ENCODE measurements around the gene ATP5F1C.
"Not testable (repeated sequence)": the region's sequence is repeated elsewhere in the genome, so short reads cannot be mapped to it uniquely, and the experiment has no call there.

Gene ATP5F1C

DNA sequence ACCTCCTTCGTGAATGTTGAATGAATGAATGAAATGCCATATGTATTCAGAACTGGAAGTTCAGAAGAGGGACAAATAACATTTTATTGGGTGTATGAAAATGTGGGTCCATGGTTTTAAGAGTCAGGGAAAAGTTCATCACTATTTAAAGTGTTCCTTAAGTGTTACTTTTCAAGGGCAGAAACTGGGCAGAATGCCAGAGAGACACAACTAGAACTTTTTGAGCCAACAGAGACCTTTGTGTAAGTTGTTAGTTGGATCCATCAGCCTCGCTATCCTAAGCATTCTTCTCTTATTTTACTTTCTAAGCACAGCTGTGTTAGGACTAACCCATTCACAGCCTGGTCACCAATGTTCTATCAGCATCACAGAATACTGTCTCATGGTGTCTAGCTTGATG, 16.8 kb downstream of the ATP5F1C start:
- Histone ChIP-seq H3K27me3 (ENCODE audit: insufficient read depth, poor library complexity, severe bottlenecking) (no peaks in the 10 kb centered on the region), H3K4me3 (ENCODE audit: severe bottlenecking) (no peak overlapping the region), H3K36me3 (ENCODE audit: low read depth) (peaks cover 76% of the 10 kb centered on the region), H3K4me1 (ENCODE audit: insufficient read depth, poor library complexity, severe bottlenecking) (no peaks in the 10 kb centered on the region), H3K27ac (ENCODE audit: poor library complexity, severe bottlenecking) (no peak overlapping the region), H3K9me3 (ENCODE audit: severe bottlenecking) (no peaks in the 10 kb centered on the region)
- no peak for ATAC-seq (ENCODE audit: low read depth)
- TF ChIP-seq, protein P1, sequence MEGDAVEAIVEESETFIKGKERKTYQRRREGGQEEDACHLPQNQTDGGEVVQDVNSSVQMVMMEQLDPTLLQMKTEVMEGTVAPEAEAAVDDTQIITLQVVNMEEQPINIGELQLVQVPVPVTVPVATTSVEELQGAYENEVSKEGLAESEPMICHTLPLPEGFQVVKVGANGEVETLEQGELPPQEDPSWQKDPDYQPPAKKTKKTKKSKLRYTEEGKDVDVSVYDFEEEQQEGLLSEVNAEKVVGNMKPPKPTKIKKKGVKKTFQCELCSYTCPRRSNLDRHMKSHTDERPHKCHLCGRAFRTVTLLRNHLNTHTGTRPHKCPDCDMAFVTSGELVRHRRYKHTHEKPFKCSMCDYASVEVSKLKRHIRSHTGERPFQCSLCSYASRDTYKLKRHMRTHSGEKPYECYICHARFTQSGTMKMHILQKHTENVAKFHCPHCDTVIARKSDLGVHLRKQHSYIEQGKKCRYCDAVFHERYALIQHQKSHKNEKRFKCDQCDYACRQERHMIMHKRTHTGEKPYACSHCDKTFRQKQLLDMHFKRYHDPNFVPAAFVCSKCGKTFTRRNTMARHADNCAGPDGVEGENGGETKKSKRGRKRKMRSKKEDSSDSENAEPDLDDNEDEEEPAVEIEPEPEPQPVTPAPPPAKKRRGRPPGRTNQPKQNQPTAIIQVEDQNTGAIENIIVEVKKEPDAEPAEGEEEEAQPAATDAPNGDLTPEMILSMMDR (IDR thresholded peaks at IDR 0.05; ENCODE audit: poor library complexity, severe bottlenecking), result no peak
- no peak for DNase-seq (ENCODE audit: low spot score)

DNA sequence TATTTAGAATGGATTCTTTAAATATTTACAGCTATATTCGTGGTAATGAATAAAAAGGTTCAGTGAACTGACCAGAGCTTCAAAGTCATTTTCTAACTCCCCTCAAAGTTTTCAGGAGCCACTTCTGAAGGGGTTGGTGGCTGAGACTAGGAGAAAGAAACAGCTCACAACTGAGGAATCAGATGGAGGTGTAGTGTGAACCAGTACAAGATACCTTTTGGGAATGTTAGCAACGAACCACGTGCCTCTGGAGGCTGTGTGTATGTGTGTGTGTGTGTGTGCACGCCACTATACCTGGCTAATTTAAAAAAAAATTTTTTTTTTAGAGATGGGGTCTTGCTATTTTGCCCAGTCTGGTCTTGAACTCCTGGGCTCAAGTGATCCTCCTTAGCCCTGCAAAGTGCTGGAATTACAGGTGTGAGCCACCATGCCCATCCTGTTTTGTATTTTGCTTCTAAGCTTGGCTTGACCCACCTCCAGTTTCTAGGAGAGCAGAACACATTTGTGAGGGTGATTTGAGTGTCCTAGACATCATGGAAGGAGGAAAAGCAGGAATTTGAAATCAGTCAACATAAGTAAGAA, 20.8 kb downstream of the ATP5F1C start:
- no peaks in the 10 kb centered on the region for H3K27me3 ChIP-seq (ENCODE audit: insufficient read depth, poor library complexity, severe bottlenecking)
- peaks cover 37% of the 10 kb centered on the region for H3K36me3 ChIP-seq (ENCODE audit: low read depth)
- H3K4me1 ChIP-seq (ENCODE audit: insufficient read depth, poor library complexity, severe bottlenecking), result no peaks in the 10 kb centered on the region
- TF ChIP-seq, protein P1 (IDR thresholded peaks at IDR 0.05; ENCODE audit: poor library complexity, severe bottlenecking), result no peak
- ATAC-seq (ENCODE audit: low read depth) (no peak), DNase-seq (ENCODE audit: low spot score) (no peak)
- no peaks in the 10 kb centered on the region for H3K9me3 ChIP-seq (ENCODE audit: severe bottlenecking)
- H3K4me3 ChIP-seq (ENCODE audit: severe bottlenecking), result no peak overlapping the region
- no peak overlapping the region for H3K27ac ChIP-seq (ENCODE audit: poor library complexity, severe bottlenecking)

DNA sequence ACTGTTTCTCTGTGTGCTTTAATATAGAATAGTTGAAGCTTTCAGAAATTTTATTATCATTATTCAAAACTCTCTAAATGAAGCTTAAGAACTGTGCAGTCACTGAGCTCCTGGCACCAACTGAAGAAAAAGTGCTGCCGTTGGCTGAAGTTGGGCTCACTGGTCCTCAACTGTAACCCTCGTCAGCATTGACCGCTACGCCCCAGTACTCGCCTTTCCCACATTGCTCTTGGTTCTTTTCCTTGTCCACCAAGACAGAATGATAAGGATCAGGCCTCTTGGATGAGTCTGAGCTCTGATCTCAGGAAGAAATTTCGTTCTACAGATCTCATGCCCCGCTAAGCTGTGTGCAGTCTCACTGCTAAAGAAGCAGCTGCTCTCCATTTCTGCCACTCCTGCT, 22.5 kb downstream of the ATP5F1C start:
- TF ChIP-seq, protein P1 (IDR thresholded peaks at IDR 0.05; ENCODE audit: poor library complexity, severe bottlenecking), result no peak
- Histone ChIP-seq H3K27ac (ENCODE audit: poor library complexity, severe bottlenecking) (no peak overlapping the region), H3K4me1 (ENCODE audit: insufficient read depth, poor library complexity, severe bottlenecking) (no peaks in the 10 kb centered on the region), H3K4me3 (ENCODE audit: severe bottlenecking) (no peak overlapping the region), H3K27me3 (ENCODE audit: insufficient read depth, poor library complexity, severe bottlenecking) (no peaks in the 10 kb centered on the region), H3K36me3 (ENCODE audit: low read depth) (peaks cover 21% of the 10 kb centered on the region), H3K9me3 (ENCODE audit: severe bottlenecking) (no peaks in the 10 kb centered on the region)
- DNase-seq (ENCODE audit: low spot score), result no peak
- no peak for ATAC-seq (ENCODE audit: low read depth)

DNA sequence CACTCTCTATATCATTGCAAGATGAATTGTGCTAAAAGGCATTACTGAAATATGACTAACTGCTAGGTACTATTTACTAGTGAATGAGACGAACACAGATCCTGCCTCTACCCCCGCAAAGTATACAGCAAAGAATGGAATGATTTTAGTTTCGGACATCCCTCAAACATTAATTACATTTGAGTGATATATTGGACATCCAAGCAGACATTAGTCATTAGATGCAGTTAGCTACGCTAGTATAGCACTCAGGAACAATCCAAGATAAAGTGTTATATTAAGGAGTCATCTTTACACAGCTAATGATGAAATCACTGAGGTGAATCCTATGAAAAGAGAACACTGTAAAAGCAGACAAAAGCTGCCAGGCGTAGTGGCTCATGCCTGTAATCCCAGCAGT, 23.0 kb downstream of the ATP5F1C start:
- Histone ChIP-seq H3K27ac (ENCODE audit: poor library complexity, severe bottlenecking) (no peak overlapping the region), H3K27me3 (ENCODE audit: insufficient read depth, poor library complexity, severe bottlenecking) (no peaks in the 10 kb centered on the region), H3K4me1 (ENCODE audit: insufficient read depth, poor library complexity, severe bottlenecking) (no peaks in the 10 kb centered on the region), H3K4me3 (ENCODE audit: severe bottlenecking) (no peak overlapping the region), H3K36me3 (ENCODE audit: low read depth) (peaks cover 19% of the 10 kb centered on the region), H3K9me3 (ENCODE audit: severe bottlenecking) (no peaks in the 10 kb centered on the region)
- no peak for DNase-seq (ENCODE audit: low spot score)
- TF ChIP-seq, protein P1 (IDR thresholded peaks at IDR 0.05; ENCODE audit: poor library complexity, severe bottlenecking), result no peak
- peak; percentile 51; the same call in 2 of the 3 replicates for ATAC-seq (ENCODE audit: low read depth)

DNA sequence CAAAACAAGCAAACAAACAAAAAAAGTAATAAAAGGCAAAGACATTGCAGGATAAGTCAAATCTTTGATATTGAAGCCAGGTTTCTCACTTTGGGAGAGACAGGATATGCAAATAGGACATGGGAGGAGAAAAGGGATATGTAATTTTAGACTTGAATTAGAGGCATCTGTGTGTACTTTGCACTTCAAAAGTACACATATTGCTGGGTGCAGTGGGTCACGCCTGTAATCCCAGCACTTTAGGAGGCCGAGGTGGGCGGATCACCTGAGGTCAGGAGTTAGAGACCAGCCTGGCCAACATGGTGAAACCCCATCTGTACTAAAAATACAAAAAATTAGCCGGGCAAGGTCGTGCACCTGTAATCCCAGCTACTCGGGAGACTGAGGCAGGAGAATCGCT, 23.8 kb downstream of the ATP5F1C start:
- not testable (repeated sequence) for DNase-seq (ENCODE audit: low spot score); H3K27me3 ChIP-seq (ENCODE audit: insufficient read depth, poor library complexity, severe bottlenecking); H3K27ac ChIP-seq (ENCODE audit: poor library complexity, severe bottlenecking); ATAC-seq (ENCODE audit: low read depth); H3K4me3 ChIP-seq (ENCODE audit: severe bottlenecking); H3K9me3 ChIP-seq (ENCODE audit: severe bottlenecking); H3K4me1 ChIP-seq (ENCODE audit: insufficient read depth, poor library complexity, severe bottlenecking)
- H3K36me3 ChIP-seq (ENCODE audit: low read depth), result peaks cover 13% of the 10 kb centered on the region

All from RWPE2 (cell line).